NAMALWA (cell line): Measurements from ENCODE around the gene RPS14.

Experiments used
- DNase-seq: peaks from one replicate; pipeline ENCODE4 v3.0.0-alpha.2; 2015; ENCODE audit warnings: low spot score

Gene RPS14

GRCh38 chr5:150449517-150450339 is at the start of gene RPS14:
Gene RPS14 (minus strand): TSS chr5:150449739. CDS start chr5:150447733, 2,006 bp downstream.
- DNase-seq = peak; percentile 95

- no peak for DNase-seq
These were observed 49.4 kb upstream of the RPS14 start for GRCh38 chr5:150498971-150499370.

- no peak for DNase-seq
These were observed 49.0 kb upstream of the RPS14 start for GRCh38 chr5:150498501-150498900.

- DNase-seq = no peak
These were observed 48.4 kb upstream of the RPS14 start for GRCh38 chr5:150497989-150498317.

- no peak for DNase-seq
These were observed 47.9 kb upstream of the RPS14 start for GRCh38 chr5:150497274-150497988.

- DNase-seq = no peak
These were observed 47.0 kb upstream of the RPS14 start for GRCh38 chr5:150496534-150496933.

GRCh38 chr5:150496098-150496497 is 46.6 kb upstream of the RPS14 start:
- DNase-seq = no peak

GRCh38 chr5:150492621-150493020 is 43.1 kb upstream of the RPS14 start:
- no peak for DNase-seq

- DNase-seq = no peak
These were observed 42.3 kb upstream of the RPS14 start for GRCh38 chr5:150491876-150492275.

GRCh38 chr5:150490754-150491153 is 41.2 kb upstream of the RPS14 start:
- DNase-seq = no peak

GRCh38 chr5:150490296-150490669 is 40.7 kb upstream of the RPS14 start:
- DNase-seq = no peak

GRCh38 chr5:150489360-150490295 is 40.1 kb upstream of the RPS14 start:
- DNase-seq = peak; percentile 74

- DNase-seq = no peak
These were observed 39.2 kb upstream of the RPS14 start for GRCh38 chr5:150488519-150489359.

GRCh38 chr5:150487199-150488061 is 37.9 kb upstream of the RPS14 start:
- DNase-seq = peak; percentile 64

- peak; percentile 62 for DNase-seq
These were observed 37.1 kb upstream of the RPS14 start for GRCh38 chr5:150486402-150487198.

GRCh38 chr5:150485693-150486401 is 36.3 kb upstream of the RPS14 start:
- no peak for DNase-seq

- no peak for DNase-seq
These were observed 35.6 kb upstream of the RPS14 start for GRCh38 chr5:150484964-150485692.

GRCh38 chr5:150481972-150482406 is 32.5 kb upstream of the RPS14 start:
- no peak for DNase-seq

GRCh38 chr5:150481708-150481965 is 32.1 kb upstream of the RPS14 start:
- DNase-seq = no peak
